Measurements from ENCODE around the gene MTRFR. TPM values are rescaled to one million over a fixed set of nuclear protein-coding genes. Genes with fewer than 3 reads are reported as not detected.

Gene MTRFR
- total RNA-seq, 1 donor from 2014 or later: 19.2 TPM

DNA sequence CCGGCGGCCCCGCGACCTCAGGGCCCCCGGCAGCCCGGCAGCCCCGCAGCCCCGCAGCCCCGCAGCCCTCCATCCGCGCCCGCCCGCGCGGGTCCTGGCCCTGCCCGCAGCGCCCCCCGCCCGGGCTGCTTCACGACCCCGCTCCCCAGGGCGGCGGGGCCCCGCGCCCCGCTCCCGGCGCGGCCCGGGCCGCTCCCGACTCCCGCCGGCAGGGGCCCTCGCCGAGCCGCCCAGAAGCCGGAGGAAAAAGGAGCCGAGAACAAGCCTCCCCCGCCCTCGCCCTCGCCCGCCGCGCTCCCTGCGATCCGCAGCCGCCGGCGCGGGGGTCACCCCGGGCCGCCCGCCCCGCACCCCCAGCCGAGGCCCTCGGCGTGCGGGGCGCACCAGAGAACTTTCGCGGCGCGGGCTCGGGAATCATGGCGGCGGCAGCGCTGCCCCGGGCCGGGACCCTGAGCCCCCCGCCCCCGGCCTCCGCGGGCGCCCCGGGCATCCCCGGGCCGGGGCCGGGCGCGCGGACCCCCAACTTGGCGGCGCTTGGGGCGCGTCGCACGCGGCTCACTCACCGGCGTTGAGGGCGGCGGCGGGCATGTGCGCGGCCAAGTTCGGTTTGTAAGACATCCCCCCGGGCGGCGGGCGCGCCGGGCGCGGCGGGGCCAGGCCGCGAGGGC, 37.9 kb downstream of the MTRFR start:
- no peak for FAIRE-seq

DNA sequence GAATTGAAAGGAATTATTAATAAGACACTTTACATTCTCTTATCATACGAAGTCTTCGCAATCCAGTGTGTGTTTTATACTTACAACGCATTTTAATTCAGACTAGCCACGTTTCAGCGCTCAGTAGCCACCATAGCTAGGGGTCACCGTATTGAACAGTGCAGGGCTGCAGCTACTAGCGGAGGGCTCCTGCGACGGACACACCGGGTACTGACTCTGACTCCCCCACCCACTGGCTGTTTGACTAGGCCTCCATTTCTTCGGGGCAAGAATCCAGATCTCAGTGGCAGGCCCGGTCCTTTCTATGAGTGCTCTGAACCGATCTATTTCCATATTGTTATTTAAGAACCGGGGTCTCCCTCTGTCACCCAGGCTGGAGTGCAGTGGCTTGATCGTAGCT, 39.9 kb downstream of the MTRFR start:
- Histone ChIP-seq H3K4me3 (ENCODE audit: low read depth, low read length) (no peak overlapping the region), H3K36me3 (ENCODE audit: control insufficient read depth, insufficient read depth, low read length) (no peaks in the 10 kb centered on the region), H3K27me3 (ENCODE audit: control insufficient read depth, insufficient read depth, low read length) (no peaks in the 10 kb centered on the region)
- TF ChIP-seq, protein P1, sequence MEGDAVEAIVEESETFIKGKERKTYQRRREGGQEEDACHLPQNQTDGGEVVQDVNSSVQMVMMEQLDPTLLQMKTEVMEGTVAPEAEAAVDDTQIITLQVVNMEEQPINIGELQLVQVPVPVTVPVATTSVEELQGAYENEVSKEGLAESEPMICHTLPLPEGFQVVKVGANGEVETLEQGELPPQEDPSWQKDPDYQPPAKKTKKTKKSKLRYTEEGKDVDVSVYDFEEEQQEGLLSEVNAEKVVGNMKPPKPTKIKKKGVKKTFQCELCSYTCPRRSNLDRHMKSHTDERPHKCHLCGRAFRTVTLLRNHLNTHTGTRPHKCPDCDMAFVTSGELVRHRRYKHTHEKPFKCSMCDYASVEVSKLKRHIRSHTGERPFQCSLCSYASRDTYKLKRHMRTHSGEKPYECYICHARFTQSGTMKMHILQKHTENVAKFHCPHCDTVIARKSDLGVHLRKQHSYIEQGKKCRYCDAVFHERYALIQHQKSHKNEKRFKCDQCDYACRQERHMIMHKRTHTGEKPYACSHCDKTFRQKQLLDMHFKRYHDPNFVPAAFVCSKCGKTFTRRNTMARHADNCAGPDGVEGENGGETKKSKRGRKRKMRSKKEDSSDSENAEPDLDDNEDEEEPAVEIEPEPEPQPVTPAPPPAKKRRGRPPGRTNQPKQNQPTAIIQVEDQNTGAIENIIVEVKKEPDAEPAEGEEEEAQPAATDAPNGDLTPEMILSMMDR (IDR thresholded peaks at IDR 0.05; ENCODE audit: insufficient read depth, low read length, severe bottlenecking): no peak
- DNase-seq (ENCODE audit: low read depth) (no peak), FAIRE-seq (no peak)

More for the DNA sequence above, 37.9 kb downstream of the MTRFR start:
- DNase-seq (ENCODE audit: low read depth): peak; percentile 16
- TF ChIP-seq, protein P1 (IDR thresholded peaks at IDR 0.05; ENCODE audit: insufficient read depth, low read length, severe bottlenecking): peak; percentile 54
- H3K27me3 ChIP-seq (ENCODE audit: control insufficient read depth, insufficient read depth, low read length): no peaks in the 10 kb centered on the region
- H3K36me3 ChIP-seq (ENCODE audit: control insufficient read depth, insufficient read depth, low read length): peaks cover 5% of the 10 kb centered on the region
- H3K4me3 ChIP-seq (ENCODE audit: low read depth, low read length): peak overlapping the region; percentile 83

DNA sequence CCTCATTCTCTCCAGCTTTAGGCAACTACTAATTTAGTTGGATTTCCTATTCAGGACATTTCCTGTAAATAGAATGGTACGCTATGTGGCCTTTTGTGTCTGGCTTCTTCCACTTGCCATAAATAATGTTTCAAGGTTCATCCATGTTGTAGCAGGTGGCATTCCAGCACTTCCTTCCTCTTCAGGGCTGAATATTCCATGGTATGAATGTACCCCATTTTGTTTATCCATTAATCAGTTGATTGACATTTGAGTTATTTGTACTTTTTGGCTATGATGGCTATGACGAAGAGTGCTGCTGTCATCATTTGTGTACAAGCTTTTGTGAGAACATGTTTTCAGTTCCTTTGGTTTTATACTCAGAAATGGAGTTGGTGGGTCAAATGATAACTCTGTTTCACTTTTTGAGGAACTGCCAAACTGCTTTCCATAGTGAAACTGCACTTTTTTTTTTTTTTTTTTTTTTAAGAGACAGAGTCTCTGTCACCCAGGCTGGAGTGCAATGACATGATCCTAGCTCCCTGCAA, 44.9 kb downstream of the MTRFR start:
- TF ChIP-seq, protein P1 (IDR thresholded peaks at IDR 0.05; ENCODE audit: insufficient read depth, low read length, severe bottlenecking): no peak
- Histone ChIP-seq H3K36me3 (ENCODE audit: control insufficient read depth, insufficient read depth, low read length) (no peaks in the 10 kb centered on the region), H3K4me3 (ENCODE audit: low read depth, low read length) (no peak overlapping the region), H3K27me3 (ENCODE audit: control insufficient read depth, insufficient read depth, low read length) (no peaks in the 10 kb centered on the region)
- DNase-seq (ENCODE audit: low read depth): peak; percentile 12
- no peak for FAIRE-seq

DNA sequence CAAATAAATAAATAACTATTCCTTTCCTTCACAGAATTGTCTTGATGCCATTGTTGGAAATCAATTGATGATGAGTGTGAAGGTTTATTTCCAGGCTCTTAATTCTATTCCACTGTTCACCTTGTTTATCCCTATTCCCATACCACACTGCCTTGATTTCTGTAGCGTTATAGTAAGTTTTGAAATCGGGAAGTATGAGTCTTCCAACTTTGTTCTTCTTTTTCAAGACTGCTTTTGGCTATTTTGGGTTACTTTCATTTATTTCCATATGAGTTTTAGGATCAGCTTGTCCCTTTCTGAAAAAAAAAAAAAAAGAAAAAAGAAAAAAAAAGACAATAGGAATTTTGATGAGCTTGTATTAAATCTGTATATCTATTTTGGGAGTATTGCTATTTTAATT, 47.7 kb downstream of the MTRFR start:
- no peak overlapping the region for H3K4me3 ChIP-seq (ENCODE audit: low read depth, low read length)
- no peak for FAIRE-seq
- no peaks in the 10 kb centered on the region for H3K36me3 ChIP-seq (ENCODE audit: control insufficient read depth, insufficient read depth, low read length)
- DNase-seq (ENCODE audit: low read depth): no peak
- TF ChIP-seq, protein P1 (IDR thresholded peaks at IDR 0.05; ENCODE audit: insufficient read depth, low read length, severe bottlenecking): no peak
- no peaks in the 10 kb centered on the region for H3K27me3 ChIP-seq (ENCODE audit: control insufficient read depth, insufficient read depth, low read length)

DNA sequence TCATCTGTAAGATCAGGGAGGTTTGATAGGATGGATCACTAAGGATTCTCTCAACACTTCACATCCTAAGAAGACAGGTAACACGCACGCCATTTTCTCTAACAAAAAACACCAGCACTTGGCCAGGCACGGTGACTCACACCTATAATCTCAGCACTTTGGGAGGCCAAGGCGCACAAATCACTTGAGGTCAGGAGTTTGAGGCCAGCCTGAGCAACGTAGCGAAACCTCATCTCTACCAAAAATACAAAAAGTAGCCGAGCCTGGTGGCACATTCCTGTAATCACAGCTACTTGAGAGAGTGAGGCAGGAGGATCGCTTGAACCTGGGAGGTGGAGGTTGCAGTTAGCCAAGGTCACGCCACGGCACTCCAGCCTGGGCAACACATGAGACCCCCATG, 48.9 kb downstream of the MTRFR start:
- FAIRE-seq (no peak), DNase-seq (ENCODE audit: low read depth) (no peak)
- no peaks in the 10 kb centered on the region for H3K36me3 ChIP-seq (ENCODE audit: control insufficient read depth, insufficient read depth, low read length)
- no peaks in the 10 kb centered on the region for H3K27me3 ChIP-seq (ENCODE audit: control insufficient read depth, insufficient read depth, low read length)
- TF ChIP-seq, protein P1 (IDR thresholded peaks at IDR 0.05; ENCODE audit: insufficient read depth, low read length, severe bottlenecking): no peak
- no peak overlapping the region for H3K4me3 ChIP-seq (ENCODE audit: low read depth, low read length)

DNA sequence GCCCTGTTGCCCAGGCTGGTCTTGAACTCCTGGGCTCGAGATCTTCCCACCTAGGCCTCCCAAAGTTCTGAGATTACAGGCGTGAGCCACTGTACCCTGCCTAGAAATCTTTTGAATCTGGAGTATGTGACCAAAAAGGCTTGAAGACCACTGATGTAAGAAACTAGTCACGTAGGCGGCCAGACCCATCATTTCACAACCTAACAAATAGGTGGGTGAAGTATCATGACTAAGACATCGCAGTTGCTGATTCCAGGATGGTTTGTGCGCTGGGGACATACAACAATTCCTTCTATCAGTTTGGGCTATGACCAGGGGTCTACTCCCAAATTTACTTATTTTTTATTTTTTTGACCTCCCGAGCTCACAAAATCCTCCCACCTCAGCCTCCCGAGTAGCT, 50.2 kb downstream of the MTRFR start:
- TF ChIP-seq, protein P1 (IDR thresholded peaks at IDR 0.05; ENCODE audit: insufficient read depth, low read length, severe bottlenecking): no peak
- Histone ChIP-seq H3K4me3 (ENCODE audit: low read depth, low read length) (no peak overlapping the region), H3K36me3 (ENCODE audit: control insufficient read depth, insufficient read depth, low read length) (no peaks in the 10 kb centered on the region), H3K27me3 (ENCODE audit: control insufficient read depth, insufficient read depth, low read length) (no peaks in the 10 kb centered on the region)
- DNase-seq (ENCODE audit: low read depth) (no peak), FAIRE-seq (no peak)
